Fibroblast of lung (primary cell): ENCODE measurements around the gene NBDY. TPM values are rescaled to one million over a fixed set of nuclear protein-coding genes. Genes with fewer than 3 reads are reported as not detected.
A peak's percentile ranks its signal among the peaks of the same experiment; 100 is the strongest.
"Not testable (repeated sequence)": the region's sequence is repeated elsewhere in the genome, so short reads cannot be mapped to it uniquely, and the experiment has no call there.

Experiments used
- DNase-seq, 2 donors: peaks; one replicate each; pipeline versions ENCODE4 v3.0.0 to v3.0.0-alpha.2; 2010; ENCODE audit warnings: low read depth in 2 of 2
- H2AFZ ChIP-seq: 2 replicates; pipeline ENCODE4 v1.5.1; 2012; ENCODE audit warnings: low read length, control low read depth, inconsistent platforms
- H3K27ac ChIP-seq: 2 replicates; pipeline ENCODE4 v1.5.1; 2011; ENCODE audit warnings: low read length, control low read depth; ENCODE audit not compliant: insufficient read depth
- H3K27me3 ChIP-seq: 2 replicates; pipeline ENCODE4 v1.5.1; 2011; ENCODE audit warnings: mild to moderate bottlenecking, low read length; ENCODE audit not compliant: control insufficient read depth, insufficient read depth
- H3K36me3 ChIP-seq: 2 replicates; pipeline ENCODE4 v1.5.1; 2011; ENCODE audit warnings: low read length; ENCODE audit not compliant: control insufficient read depth, insufficient read depth
- H3K4me1 ChIP-seq: 2 replicates; pipeline ENCODE4 v1.5.1; 2011; ENCODE audit warnings: low read length; ENCODE audit not compliant: control insufficient read depth, insufficient read depth; ENCODE audit errors: extremely low read depth
- H3K4me2 ChIP-seq: 2 replicates; pipeline ENCODE4 v1.5.1; 2011; ENCODE audit warnings: low read length, control low read depth; ENCODE audit not compliant: insufficient read depth; ENCODE audit errors: extremely low read depth
- H3K4me3 ChIP-seq, 4 experiments: fragments of 200-600 bp in 1 of 4; sonication (generic) in 1 of 4; replicated peaks in 1 of 4; 2 replicates each; pipeline ENCODE4 v1.5.1; 2011 to 2016; ENCODE audit warnings: low read length in 4 of 4, low read depth in 3 of 4, mild to moderate bottlenecking in 3 of 4, control low read depth in 2 of 4, inconsistent platforms in 1 of 4, mixed read lengths in 1 of 4; ENCODE audit not compliant: insufficient read depth in 1 of 4; ENCODE audit errors: control extremely low read depth in 1 of 4
- H3K79me2 ChIP-seq: 2 replicates; pipeline ENCODE4 v1.5.1; 2012; ENCODE audit warnings: mild to moderate bottlenecking, low read length, inconsistent platforms; ENCODE audit not compliant: control insufficient read depth, insufficient read depth
- H3K9ac ChIP-seq: 2 replicates; pipeline ENCODE4 v1.5.1; 2011; ENCODE audit warnings: mild to moderate bottlenecking, low read length, control low read depth; ENCODE audit not compliant: insufficient read depth
- H3K9me3 ChIP-seq: 2 replicates; pipeline ENCODE4 v1.5.1; 2012; ENCODE audit warnings: low read depth, low read length; ENCODE audit not compliant: control insufficient read depth, insufficient read depth
- H4K20me1 ChIP-seq: 2 replicates; pipeline ENCODE4 v1.5.1; 2011; ENCODE audit warnings: low read length; ENCODE audit not compliant: control insufficient read depth, insufficient read depth; ENCODE audit errors: extremely low read depth
- EZH2 ChIP-seq: IDR thresholded peaks from 2 replicates; pipeline ENCODE4 v1.5.1; 2012; ENCODE audit warnings: low read length, control low read depth, mild to moderate bottlenecking; ENCODE audit errors: missing control alignments
- polyA minus RNA-seq: library from RNA; depleted of rRNA, polyadenylated mRNA; stranded (reverse); fragments of >200 nt; gene quantifications from 2 replicates; pipeline ENCODE4 v1.2.3, GENCODE V29; 2011; ENCODE audit warnings: low replicate concordance
- polyA plus RNA-seq, 2 donors: library from polyadenylated mRNA; depleted of rRNA in 1 of 2; stranded (reverse) in 1 of 2; unstranded in 1 of 2; fragments of >200 nt; gene quantifications; 2 replicates each; pipeline ENCODE4 v1.2.1, GENCODE V29; 2011 to 2012; ENCODE audit warnings: missing spikeins in 1 of 2
- total RNA-seq: library from RNA; depleted of rRNA; stranded (reverse); fragments of >200 nt; gene quantifications from 2 replicates; pipeline ENCODE4 v1.2.1, GENCODE V29; 2014
- TF ChIP-seq, protein P1 (sequence below), 2 donors: IDR thresholded peaks in 1 of 2; conservative IDR thresholded peaks in 1 of 2; 1 replicate in 1 of 2; 2 replicates in 1 of 2; pipeline ENCODE4 v1.5.1; 2011 to 2012; ENCODE audit warnings: low read length in 2 of 2, control low read depth in 1 of 2, inconsistent platforms in 1 of 2, low read depth in 1 of 2, mild to moderate bottlenecking in 1 of 2

The NBDY gene
- total RNA-seq: 5.4 and 5.8 TPM in 2 replicates
- polyA plus RNA-seq: 36.3 and 39.3 TPM in 2 replicates
- 56.7 and 61.4 TPM in 2 replicates for polyA plus RNA-seq (2012)
- polyA minus RNA-seq: 29.8 and 30.2 TPM in 2 replicates

DNA sequence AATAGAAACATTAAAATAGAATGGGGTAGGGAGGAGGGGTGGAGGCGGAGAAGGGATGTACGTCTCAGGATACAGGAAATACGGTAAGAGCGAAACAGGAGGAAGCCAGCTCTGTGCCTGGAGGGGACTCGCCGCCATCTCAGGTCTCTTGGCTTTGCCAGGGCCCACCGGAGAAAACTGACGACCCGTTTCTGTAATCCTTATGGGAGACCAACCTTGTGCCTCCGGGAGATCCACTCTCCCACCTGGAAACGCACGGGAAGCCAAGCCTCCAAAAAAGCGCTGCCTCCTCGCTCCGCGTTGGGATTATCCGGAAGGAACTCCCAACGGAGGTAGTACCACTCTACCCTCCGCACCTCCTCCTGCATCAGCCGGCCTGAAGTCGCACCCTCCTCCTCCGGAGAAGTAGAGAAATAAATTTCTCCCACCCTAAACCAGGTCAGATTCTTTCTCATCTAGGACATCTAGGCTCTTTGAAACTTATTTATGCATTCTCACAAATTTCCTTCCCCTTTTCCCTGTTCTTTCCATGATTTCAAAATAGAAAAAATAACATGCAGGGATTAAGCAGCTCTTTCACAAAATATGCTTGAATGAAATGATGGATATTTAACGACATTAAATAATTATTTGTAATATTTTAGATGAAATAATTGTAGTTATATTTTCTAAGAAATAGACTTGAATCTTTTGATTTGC is at the start of gene NBDY:
Gene NBDY (plus strand): TSS at position 92 of the 699 bp plus-strand sequence. CDS start 111 bp downstream, at position 203.
- H3K27me3 ChIP-seq: no peaks in the 10 kb centered on the region
- peak within 1 kb of the TSS; percentile 68 for H3K4me2 ChIP-seq
- H4K20me1 ChIP-seq: no peaks in the 10 kb centered on the region
- H2AFZ ChIP-seq: peak within 1 kb of the TSS; percentile 79
- no peaks in the 10 kb centered on the region for H3K36me3 ChIP-seq
- DNase-seq: peak; percentile 50 to 56
- TF ChIP-seq, protein P1, sequence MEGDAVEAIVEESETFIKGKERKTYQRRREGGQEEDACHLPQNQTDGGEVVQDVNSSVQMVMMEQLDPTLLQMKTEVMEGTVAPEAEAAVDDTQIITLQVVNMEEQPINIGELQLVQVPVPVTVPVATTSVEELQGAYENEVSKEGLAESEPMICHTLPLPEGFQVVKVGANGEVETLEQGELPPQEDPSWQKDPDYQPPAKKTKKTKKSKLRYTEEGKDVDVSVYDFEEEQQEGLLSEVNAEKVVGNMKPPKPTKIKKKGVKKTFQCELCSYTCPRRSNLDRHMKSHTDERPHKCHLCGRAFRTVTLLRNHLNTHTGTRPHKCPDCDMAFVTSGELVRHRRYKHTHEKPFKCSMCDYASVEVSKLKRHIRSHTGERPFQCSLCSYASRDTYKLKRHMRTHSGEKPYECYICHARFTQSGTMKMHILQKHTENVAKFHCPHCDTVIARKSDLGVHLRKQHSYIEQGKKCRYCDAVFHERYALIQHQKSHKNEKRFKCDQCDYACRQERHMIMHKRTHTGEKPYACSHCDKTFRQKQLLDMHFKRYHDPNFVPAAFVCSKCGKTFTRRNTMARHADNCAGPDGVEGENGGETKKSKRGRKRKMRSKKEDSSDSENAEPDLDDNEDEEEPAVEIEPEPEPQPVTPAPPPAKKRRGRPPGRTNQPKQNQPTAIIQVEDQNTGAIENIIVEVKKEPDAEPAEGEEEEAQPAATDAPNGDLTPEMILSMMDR (conservative IDR thresholded peaks at IDR 0.05 in 1 of 2, IDR thresholded peaks at IDR 0.05 in 1 of 2; ENCODE audit: low read depth in 1 of 2, low read length in 2 of 2): no peak
- no peak for TF ChIP-seq EZH2
- H3K27ac ChIP-seq: peak within 1 kb of the TSS; percentile 57
- peak within 1 kb of the TSS; percentile 65 for H3K9ac ChIP-seq
- no peaks in the 10 kb centered on the region for H3K4me1 ChIP-seq
- H3K4me3 ChIP-seq: peak within 1 kb of the TSS; percentile 69 to 91 (median 72)
- peaks cover 10% of the 10 kb centered on the region for H3K79me2 ChIP-seq
- no peaks in the 10 kb centered on the region for H3K9me3 ChIP-seq

DNA sequence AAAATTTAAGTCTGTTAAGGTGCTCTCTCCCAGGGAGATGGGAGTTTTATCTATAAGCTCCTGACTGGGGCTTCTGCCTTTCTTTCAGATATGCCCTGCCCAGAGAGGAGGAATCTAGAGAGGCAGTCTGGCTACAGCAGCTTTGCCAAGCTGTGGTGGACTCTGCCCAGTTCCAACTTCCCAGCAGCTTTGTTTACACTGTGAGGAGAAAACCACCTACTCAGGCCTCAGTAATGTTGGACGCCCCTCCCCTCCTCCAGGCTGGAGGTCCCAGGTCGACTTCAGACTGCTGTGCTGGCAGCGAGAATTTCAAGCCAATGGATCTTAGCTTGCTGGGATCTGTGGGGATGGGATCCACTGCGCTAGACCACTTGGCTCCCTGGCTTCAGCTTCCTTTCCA is 24.5 kb upstream of the NBDY start:
- H3K4me3 ChIP-seq, H3K4me2 ChIP-seq, H3K27ac ChIP-seq, H3K9me3 ChIP-seq, H3K27me3 ChIP-seq, H2AFZ ChIP-seq, H3K36me3 ChIP-seq, H3K79me2 ChIP-seq, H3K4me1 ChIP-seq, DNase-seq, H4K20me1 ChIP-seq, H3K9ac ChIP-seq: not testable (repeated sequence)

DNA sequence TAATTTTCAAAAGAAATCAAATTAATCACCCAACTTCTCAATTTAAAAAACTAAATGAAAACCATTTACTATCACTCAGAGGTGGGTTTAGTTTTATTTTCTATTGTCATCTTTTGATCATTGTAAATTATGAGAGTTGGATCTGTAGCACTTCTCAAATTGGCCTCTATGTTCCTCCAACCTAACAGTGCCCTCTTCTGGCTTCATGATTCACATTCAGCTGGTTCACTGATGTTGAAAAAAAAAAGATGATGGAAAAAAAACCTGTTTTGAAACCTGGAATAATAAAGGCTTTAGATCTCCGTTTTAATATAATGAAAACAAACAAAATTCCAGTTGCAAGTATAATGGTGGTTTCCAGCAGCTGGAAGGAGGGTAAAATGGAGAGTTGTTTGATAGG is 2.4 kb upstream of the NBDY start:
- Histone ChIP-seq H3K36me3 (no peaks in the 10 kb centered on the region), H3K4me2 (no peak overlapping the region), H2AFZ (no peak overlapping the region), H3K4me3 (no peak overlapping the region), H3K9me3 (no peaks in the 10 kb centered on the region), H3K79me2 (peaks cover 10% of the 10 kb centered on the region), H3K4me1 (no peaks in the 10 kb centered on the region), H3K27ac (no peak overlapping the region), H3K27me3 (no peaks in the 10 kb centered on the region), H3K9ac (no peak overlapping the region), H4K20me1 (no peaks in the 10 kb centered on the region)
- peak; percentile 51 to 64 for DNase-seq
- TF ChIP-seq EZH2: no peak
- TF ChIP-seq, protein P1 (conservative IDR thresholded peaks at IDR 0.05 in 1 of 2, IDR thresholded peaks at IDR 0.05 in 1 of 2; ENCODE audit: low read depth in 1 of 2, low read length in 2 of 2): peak; percentile 57
